Sigmoid colon (tissue), 7 donors: ENCODE measurements around the gene CAPN8. TPM values are rescaled to one million over a fixed set of nuclear protein-coding genes. Genes with fewer than 3 reads are reported as not detected.
A peak's percentile ranks its signal among the peaks of the same experiment; 100 is the strongest.

Experiments used
- DNase-seq: peaks from one replicate; pipeline ENCODE4 v3.0.0-alpha.2; 2019
- H3K27ac ChIP-seq, 4 donors: fragments of 200-600 bp; sonication (generic); one replicate each; pipeline ENCODE4 v1.5.1; 2016 to 2019; ENCODE audit warnings: mild to moderate bottlenecking in 1 of 4
- H3K27me3 ChIP-seq, 3 donors: fragments of 200-600 bp; sonication (generic); one replicate each; pipeline ENCODE4 v1.5.1; 2019; ENCODE audit warnings: mild to moderate bottlenecking in 1 of 3
- H3K36me3 ChIP-seq, 4 donors: fragments of 200-600 bp; sonication (generic); one replicate each; pipeline ENCODE4 v1.5.1; 2016 to 2019
- H3K4me1 ChIP-seq, 4 donors: fragments of 200-600 bp; sonication (generic); one replicate each; pipeline ENCODE4 v1.5.1; 2017 to 2019
- H3K4me3 ChIP-seq, 4 donors: fragments of 200-600 bp; sonication (generic); one replicate each; pipeline ENCODE4 v1.5.1; 2017 to 2019; ENCODE audit warnings: mild to moderate bottlenecking in 2 of 4, moderate library complexity in 1 of 4
- H3K9me3 ChIP-seq, 4 donors: fragments of 200-600 bp in 3 of 4; sonication (generic) in 3 of 4; one replicate each; pipeline versions ENCODE4 v1.5.1 to v1.6.1; 2013 to 2019
- CTCF ChIP-seq, 4 experiments: fragments of 450-650 bp in 3 of 4; fragments of 200-600 bp in 1 of 4; IDR thresholded peaks; one replicate each; pipeline ENCODE4 v1.5.1; 2016 to 2019; ENCODE audit warnings: antibody characterized with exemption in 4 of 4, mild to moderate bottlenecking in 3 of 4, moderate library complexity in 2 of 4
- EP300 ChIP-seq, 4 donors: sonication (generic); formaldehyde crosslinking; IDR thresholded peaks; one replicate each; pipeline ENCODE4 v1.6.1; 2017; ENCODE audit warnings: antibody characterized with exemption in 4 of 4
- POLR2A ChIP-seq, 2 donors: fragments of 450-650 bp; IDR thresholded peaks; one replicate each; pipeline ENCODE4 v1.6.1; 2016; ENCODE audit warnings: antibody characterized with exemption in 2 of 2, mild to moderate bottlenecking in 2 of 2, moderate library complexity in 2 of 2
- POLR2AphosphoS5 ChIP-seq, 4 donors: sonication (generic); formaldehyde crosslinking; IDR thresholded peaks; one replicate each; pipeline ENCODE4 v1.6.1; 2017; ENCODE audit warnings: antibody characterized with exemption in 4 of 4
- WGBS, 2 donors: extraction: QIAGEN DNeasy Blood & Tissue Kit; methylation state at CpG; one replicate each; pipeline ENCODE4 v1.1.7; 2013; 5-methylcytosine and 5-hydroxymethylcytosine counted together
- intact Hi-C: fragments of 100-400 bp; cut with DNase I; formaldehyde crosslinking; loops from one replicate; pipeline ENCODE4 v1.15.1; 2023
- polyA plus RNA-seq, 3 donors: library from polyadenylated mRNA; stranded (reverse); fragments of 200-250 nt; gene quantifications; one replicate each; pipeline ENCODE4 v1.2.3, GENCODE V29; 2013
- total RNA-seq, 4 donors: library from RNA; depleted of rRNA; stranded (reverse); fragments of >200 nt; gene quantifications; one replicate each; pipeline ENCODE4 v1.1.0, GENCODE V29; 2016
- donor health status: healthy with polysubstance abuse.
- donor health status: Bipolar disorder and iron deficiency.
- donor health status: healthy.

CAPN8 gene
- total and polyA plus RNA-seq, 7 donors: 1.1 to 67.6 (median 42.7) TPM; not detected in 3

- Histone ChIP-seq H3K36me3 (no peaks in the 10 kb centered on the region), H3K4me3 (no peak overlapping the region), H3K9me3 (no peaks in the 10 kb centered on the region), H3K27me3 (no peaks in the 10 kb centered on the region), H3K4me1 (no peaks in the 10 kb centered on the region), H3K27ac (no peak overlapping the region)
- DNase-seq: no peak
- TF ChIP-seq CTCF (IDR thresholded peaks at IDR 0.05) (no peak), POLR2A (IDR thresholded peaks at IDR 0.05) (no peak), EP300 (IDR thresholded peaks at IDR 0.05) (no peak), POLR2AphosphoS5 (IDR thresholded peaks at IDR 0.05) (no peak)
- 88 to 91% methylated on average over 4 of the region's 4 CpGs for WGBS, 2 donors
- intact Hi-C loops: no loop called here
Observed at GRCh38 chr1:223659711-223660110, 5.8 kb downstream of the CAPN8 start.

GRCh38 chr1:223657978-223658377 lies 7.5 kb downstream of the CAPN8 start:
- H3K9me3 ChIP-seq: no peaks in the 10 kb centered on the region
- TF ChIP-seq EP300 (IDR thresholded peaks at IDR 0.05) (no peak), POLR2AphosphoS5 (IDR thresholded peaks at IDR 0.05) (no peak), POLR2A (IDR thresholded peaks at IDR 0.05) (no peak)
- intact Hi-C loops: no loop called here
- no peak for DNase-seq
- no peaks in the 10 kb centered on the region for H3K36me3 ChIP-seq
- H3K4me3 ChIP-seq: no peak overlapping the region
- 85 to 91% methylated on average over 1 of the region's 1 CpG for WGBS, 2 donors
- no peaks in the 10 kb centered on the region for H3K27me3 ChIP-seq
- no peak overlapping the region for H3K27ac ChIP-seq
- no peaks in the 10 kb centered on the region for H3K4me1 ChIP-seq

- WGBS, 2 donors: 16 to 66% methylated on average over 6 of the region's 6 CpGs
Observed at GRCh38 chr1:223654083-223654482, 11.4 kb downstream of the CAPN8 start.

GRCh38 chr1:223653431-223653830 lies 12.1 kb downstream of the CAPN8 start:
- no peaks in the 10 kb centered on the region for H3K9me3 ChIP-seq
- TF ChIP-seq EP300 (IDR thresholded peaks at IDR 0.05) (no peak), POLR2AphosphoS5 (IDR thresholded peaks at IDR 0.05) (no peak), POLR2A (IDR thresholded peaks at IDR 0.05) (no peak), CTCF (IDR thresholded peaks at IDR 0.05) (no peak)
- intact Hi-C loops: no loop called here
- peak; percentile 1 for DNase-seq
- WGBS, 2 donors: 89 to 93% methylated on average over 4 of the region's 4 CpGs
- H3K27me3 ChIP-seq: no peaks in the 10 kb centered on the region
- H3K36me3 ChIP-seq: no peaks in the 10 kb centered on the region
- no peak overlapping the region for H3K4me3 ChIP-seq
- H3K27ac ChIP-seq: no peak overlapping the region
- peaks cover 0 to 8% (median 2%) of the 10 kb centered on the region in 4 donors for H3K4me1 ChIP-seq

More at GRCh38 chr1:223654083-223654482, 11.4 kb downstream of the CAPN8 start:
- intact Hi-C loops: no loop called here
- Histone ChIP-seq H3K27me3 (no peaks in the 10 kb centered on the region), H3K27ac (no peak overlapping the region), H3K4me1 (peaks cover 0 to 8% (median 2%) of the 10 kb centered on the region in 4 donors), H3K4me3 (no peak overlapping the region), H3K9me3 (no peaks in the 10 kb centered on the region), H3K36me3 (no peaks in the 10 kb centered on the region)
- peak; percentile 25 for DNase-seq
- TF ChIP-seq POLR2AphosphoS5 (IDR thresholded peaks at IDR 0.05) (no peak), POLR2A (IDR thresholded peaks at IDR 0.05) (no peak), EP300 (IDR thresholded peaks at IDR 0.05) (no peak)

- intact Hi-C loops: no loop called here
- peak; percentile 6 for DNase-seq
- WGBS, 2 donors: 92 to 97% methylated on average over 14 of the region's 14 CpGs
- no peaks in the 10 kb centered on the region for H3K36me3 ChIP-seq
- peaks cover 0 to 8% (median 2%) of the 10 kb centered on the region in 4 donors for H3K4me1 ChIP-seq
- H3K27ac ChIP-seq: no peak overlapping the region
- no peak overlapping the region for H3K4me3 ChIP-seq
- no peaks in the 10 kb centered on the region for H3K9me3 ChIP-seq
- H3K27me3 ChIP-seq: no peaks in the 10 kb centered on the region
- TF ChIP-seq POLR2A (IDR thresholded peaks at IDR 0.05): no peak
- TF ChIP-seq CTCF (IDR thresholded peaks at IDR 0.05): no peak
Observed at GRCh38 chr1:223653015-223653414, 12.5 kb downstream of the CAPN8 start.

GRCh38 chr1:223652436-223652941 lies 13.0 kb downstream of the CAPN8 start:
- intact Hi-C loops: no loop called here
- WGBS, 2 donors: 76 to 91% methylated on average over 12 of the region's 12 CpGs

More at GRCh38 chr1:223652436-223652941, 13.0 kb downstream of the CAPN8 start:
- no peaks in the 10 kb centered on the region for H3K36me3 ChIP-seq
- no peak overlapping the region for H3K4me3 ChIP-seq
- H3K27me3 ChIP-seq: no peaks in the 10 kb centered on the region
- no peak for TF ChIP-seq POLR2AphosphoS5 (IDR thresholded peaks at IDR 0.05)
- H3K27ac ChIP-seq: no peak overlapping the region
- no peak for DNase-seq
- H3K4me1 ChIP-seq: peaks cover 0 to 8% (median 2%) of the 10 kb centered on the region in 4 donors
- H3K9me3 ChIP-seq: no peaks in the 10 kb centered on the region
